Measurements from ENCODE around the gene UBXN2A. TPM values are rescaled to one million over a fixed set of nuclear protein-coding genes. Genes with fewer than 3 reads are reported as not detected.

The UBXN2A gene, protein sequence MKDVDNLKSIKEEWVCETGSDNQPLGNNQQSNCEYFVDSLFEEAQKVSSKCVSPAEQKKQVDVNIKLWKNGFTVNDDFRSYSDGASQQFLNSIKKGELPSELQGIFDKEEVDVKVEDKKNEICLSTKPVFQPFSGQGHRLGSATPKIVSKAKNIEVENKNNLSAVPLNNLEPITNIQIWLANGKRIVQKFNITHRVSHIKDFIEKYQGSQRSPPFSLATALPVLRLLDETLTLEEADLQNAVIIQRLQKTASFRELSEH
- total RNA-seq (10 to 100 TPM; 27.1 to 34.6 TPM), polyA plus RNA-seq (ENCODE audit: insufficient read length in 2 of 2) (10 to 100 TPM; 18.9 to 20.8 TPM)
- long read RNA-seq, donor 1, full-length matches to known transcripts, result 3 of 3 reads
- long read RNA-seq, donor 1, partial matches to known transcripts, result 0 of 3 reads
- long read RNA-seq, donor 1, other reads (novel, unspliced or antisense), result 0 of 3 reads
- long read RNA-seq, donor 2, full-length matches to known transcripts, result 2 of 2 reads
- long read RNA-seq, donor 2, partial matches to known transcripts, result 0 of 2 reads
- long read RNA-seq, donor 2, other reads (novel, unspliced or antisense), result 0 of 2 reads
- long read RNA-seq, donor 3, full-length matches to known transcripts, result 4 of 4 reads
- long read RNA-seq, donor 3, partial matches to known transcripts, result 0 of 4 reads
- long read RNA-seq, donor 3, other reads (novel, unspliced or antisense), result 0 of 4 reads
- long read RNA-seq, donor 4, full-length matches to known transcripts, result 3 of 3 reads
- long read RNA-seq, donor 4, partial matches to known transcripts, result 0 of 3 reads
- long read RNA-seq, donor 4, other reads (novel, unspliced or antisense), result 0 of 3 reads

DNA sequence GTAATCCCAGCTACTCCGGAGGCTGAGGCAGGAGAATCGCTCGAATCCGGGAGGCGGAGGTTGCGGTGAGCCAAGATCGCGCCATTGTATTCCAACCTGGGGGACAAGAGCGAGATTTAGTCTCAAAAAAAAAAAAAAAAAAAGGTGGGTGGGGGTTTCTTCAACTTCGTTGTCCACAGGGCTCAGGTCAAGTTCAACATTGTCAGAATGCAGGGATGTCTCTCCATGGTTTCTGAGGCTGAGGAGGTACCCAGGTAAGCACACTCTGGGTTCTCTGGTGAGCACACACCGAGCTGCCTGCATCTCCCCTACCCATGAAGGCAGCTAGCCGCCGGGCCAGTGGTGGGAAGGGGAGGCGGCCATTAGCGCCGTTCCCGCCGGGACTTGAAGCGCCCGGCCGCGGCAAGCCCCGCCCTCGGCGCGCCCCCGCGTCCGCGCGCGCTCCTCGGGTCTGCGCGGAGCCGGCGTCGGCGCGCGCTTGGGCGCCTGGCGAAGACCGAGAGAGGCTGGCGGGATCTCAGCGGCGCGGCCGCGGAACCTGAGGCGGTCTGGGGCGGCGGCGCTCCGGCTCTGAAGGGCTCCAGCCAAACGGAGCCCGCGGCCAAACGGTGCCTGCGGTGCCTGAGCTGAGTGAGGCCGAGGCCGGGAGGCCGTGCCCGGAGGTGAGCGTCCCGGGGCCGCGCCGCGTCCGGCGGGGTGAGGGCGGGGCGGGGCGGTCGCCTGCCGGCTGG lies at the start of gene UBXN2A:
Gene UBXN2A, plus strand, starts transcription at position 477 of the 731 bp plus-strand sequence. CDS start 17,852 bp downstream, outside the sequence.
- Histone ChIP-seq H3K9me3 (ENCODE audit: control insufficient read depth, insufficient read depth, low read length) (no peaks in the 10 kb centered on the region), H3K27me3 (ENCODE audit: control insufficient read depth, insufficient read depth, low read length) (no peaks in the 10 kb centered on the region), H3K27ac (ENCODE audit: low read depth, low read length) (peak within 1 kb of the TSS; percentile 69), H3K4me3 (ENCODE audit: low read depth, low read length) (peak within 1 kb of the TSS; percentile 60), H3K4me1 (ENCODE audit: control insufficient read depth, insufficient read depth, low read length) (peaks cover 20% of the 10 kb centered on the region), H3K36me3 (ENCODE audit: control insufficient read depth, insufficient read depth, low read length) (peaks cover 3% of the 10 kb centered on the region)
- peak; percentile 66 to 97 (median 82) for DNase-seq (ENCODE audit: low read depth in 4 of 6, low spot score in 6 of 6)
- under 1% methylated on average over 76 of the region's 77 CpGs for WGBS (ENCODE audit: insufficient coverage)

DNA sequence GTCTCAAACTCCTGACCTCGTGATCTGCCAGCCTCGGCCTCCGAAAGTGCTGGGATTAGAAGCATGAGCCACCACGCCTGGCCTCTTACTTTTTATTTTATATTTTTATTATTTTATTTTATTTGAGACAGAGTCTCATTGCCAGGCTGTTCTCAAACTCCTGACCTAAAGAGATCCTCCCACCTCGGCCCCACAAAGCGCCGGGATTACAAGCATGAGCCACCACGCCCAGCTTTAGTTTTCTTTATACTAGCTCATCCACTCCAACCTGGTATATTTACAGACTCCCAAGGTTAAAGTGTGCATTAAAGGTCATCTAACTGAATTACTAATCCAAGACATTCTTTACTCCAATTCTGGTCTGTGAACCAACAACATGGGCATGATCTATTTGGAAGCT lies 40.1 kb upstream of the UBXN2A start:
- Histone ChIP-seq H3K4me1 (ENCODE audit: control insufficient read depth, insufficient read depth, low read length) (no peaks in the 10 kb centered on the region), H3K4me3 (ENCODE audit: low read depth, low read length) (no peak overlapping the region)

DNA sequence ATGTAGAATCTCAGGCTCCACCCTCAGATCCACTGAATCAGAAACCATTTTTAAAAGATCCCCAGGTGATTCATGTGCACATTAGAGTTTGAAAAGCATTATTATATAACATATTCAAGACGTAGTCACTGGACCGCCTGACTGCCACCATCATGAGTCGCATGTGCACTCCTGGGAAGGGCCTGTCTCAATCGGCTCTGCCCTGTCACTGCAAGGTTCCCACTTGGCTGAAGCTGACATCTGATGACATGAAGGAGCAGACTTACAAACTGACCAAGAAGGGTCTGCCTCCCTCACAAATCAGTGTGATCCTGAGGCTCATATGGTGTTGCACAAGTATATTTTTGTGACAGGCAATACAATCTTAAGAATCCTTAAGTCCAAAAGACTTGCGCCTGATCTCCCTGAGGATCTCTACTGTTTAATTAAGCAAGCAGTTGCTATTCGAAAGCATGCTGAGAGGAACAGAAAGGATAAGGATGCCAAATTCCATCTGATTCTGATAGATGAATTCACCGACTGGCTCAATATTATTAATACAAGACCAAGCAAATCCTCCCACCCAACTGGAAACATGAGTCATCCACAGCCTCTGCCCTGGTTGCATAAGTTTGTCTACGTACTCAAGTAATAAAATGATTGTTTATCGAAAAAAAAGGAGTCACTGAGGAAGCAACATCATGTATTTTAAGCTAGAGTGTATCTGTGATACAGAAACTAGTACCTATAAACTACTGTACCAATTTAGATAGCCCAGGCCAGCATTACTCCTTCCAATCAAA lies 39.5 kb upstream of the UBXN2A start:
- H3K36me3 ChIP-seq (ENCODE audit: control insufficient read depth, insufficient read depth, low read length), result no peaks in the 10 kb centered on the region
- H3K9me3 ChIP-seq (ENCODE audit: control insufficient read depth, insufficient read depth, low read length), result no peaks in the 10 kb centered on the region
- H3K27ac ChIP-seq (ENCODE audit: low read depth, low read length), result no peak overlapping the region
- 63% methylated on average over 4 of the region's 9 CpGs for WGBS (ENCODE audit: insufficient coverage)
- no peak overlapping the region for H3K4me3 ChIP-seq (ENCODE audit: low read depth, low read length)
- DNase-seq (ENCODE audit: low read depth in 4 of 6, low spot score in 6 of 6), result peak in 1 of 6 donors; percentile 37
- H3K27me3 ChIP-seq (ENCODE audit: control insufficient read depth, insufficient read depth, low read length), result no peaks in the 10 kb centered on the region
- no peaks in the 10 kb centered on the region for H3K4me1 ChIP-seq (ENCODE audit: control insufficient read depth, insufficient read depth, low read length)

More for the DNA sequence above, 40.1 kb upstream of the UBXN2A start:
- DNase-seq (ENCODE audit: low read depth in 4 of 6, low spot score in 6 of 6), result no peak
- 100% methylated on average over 3 of the region's 8 CpGs for WGBS (ENCODE audit: insufficient coverage)
- Histone ChIP-seq H3K27me3 (ENCODE audit: control insufficient read depth, insufficient read depth, low read length) (no peaks in the 10 kb centered on the region), H3K9me3 (ENCODE audit: control insufficient read depth, insufficient read depth, low read length) (no peaks in the 10 kb centered on the region), H3K27ac (ENCODE audit: low read depth, low read length) (no peak overlapping the region), H3K36me3 (ENCODE audit: control insufficient read depth, insufficient read depth, low read length) (no peaks in the 10 kb centered on the region)

DNA sequence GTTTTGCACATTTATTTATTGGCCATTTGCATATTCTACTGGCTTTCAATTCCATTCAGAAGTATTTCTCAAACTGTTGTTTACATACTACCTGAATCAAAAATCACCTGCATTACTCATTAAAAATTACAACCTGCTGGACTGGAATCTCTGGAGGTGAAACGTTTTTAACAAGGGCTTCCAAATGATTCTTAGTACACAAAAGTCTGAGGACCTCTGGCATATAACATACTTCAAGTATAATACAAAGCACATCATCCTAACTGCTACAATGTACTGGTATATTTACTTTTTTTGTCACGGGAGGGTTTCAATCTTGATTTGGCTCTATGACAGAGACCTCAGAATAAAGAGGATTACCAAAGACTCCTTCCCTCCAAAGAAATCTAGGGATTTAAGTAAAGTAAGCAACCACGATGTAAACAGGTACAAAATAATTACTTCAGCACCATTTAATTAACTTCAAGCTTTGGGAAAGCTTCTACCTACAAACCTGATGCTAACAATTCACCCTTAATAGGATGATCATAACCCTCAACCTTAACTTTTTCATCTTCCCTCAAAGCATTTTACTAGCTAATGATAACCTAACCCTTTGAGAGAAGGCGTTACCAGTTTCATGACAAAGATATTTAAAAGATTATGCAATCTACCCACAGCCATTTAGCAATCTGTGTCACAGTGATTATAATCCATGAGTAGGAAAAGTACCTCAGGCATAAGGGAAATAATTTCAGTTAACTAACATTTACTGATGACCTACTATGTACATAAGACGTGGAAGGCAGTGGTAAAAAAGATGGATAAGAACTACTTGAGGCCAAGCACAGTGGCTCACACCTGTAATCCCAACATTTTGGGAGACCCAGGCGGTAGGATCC lies 38.1 kb upstream of the UBXN2A start:
- H3K27me3 ChIP-seq (ENCODE audit: control insufficient read depth, insufficient read depth, low read length), result no peaks in the 10 kb centered on the region
- no peaks in the 10 kb centered on the region for H3K9me3 ChIP-seq (ENCODE audit: control insufficient read depth, insufficient read depth, low read length)
- no peak overlapping the region for H3K4me3 ChIP-seq (ENCODE audit: low read depth, low read length)
- DNase-seq (ENCODE audit: low read depth in 4 of 6, low spot score in 6 of 6), result no peak
- no CpG with 5 or more reads among the region's 6 CpGs for WGBS (ENCODE audit: insufficient coverage)
- no peak overlapping the region for H3K27ac ChIP-seq (ENCODE audit: low read depth, low read length)
- no peaks in the 10 kb centered on the region for H3K4me1 ChIP-seq (ENCODE audit: control insufficient read depth, insufficient read depth, low read length)
- no peaks in the 10 kb centered on the region for H3K36me3 ChIP-seq (ENCODE audit: control insufficient read depth, insufficient read depth, low read length)

DNA sequence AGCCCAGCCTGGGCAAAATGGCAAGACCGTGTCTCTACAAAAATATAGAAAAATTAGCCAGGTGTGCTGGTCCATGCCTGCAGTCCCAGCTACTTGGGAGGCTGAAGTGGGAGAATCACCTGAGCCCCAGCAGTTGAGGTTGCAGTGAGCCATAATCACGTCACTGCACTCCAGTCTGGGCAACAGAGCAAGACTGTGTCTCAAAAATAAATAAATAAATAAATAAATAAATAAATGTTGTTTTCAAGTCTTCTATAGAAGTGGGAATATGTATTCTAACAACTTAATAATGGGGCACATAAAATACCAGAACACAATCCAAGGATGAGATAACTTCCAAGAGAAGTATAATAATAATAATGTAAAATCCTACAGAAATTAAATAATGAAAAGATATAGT lies 37.2 kb upstream of the UBXN2A start:
- no CpG with 5 or more reads among the region's 2 CpGs for WGBS (ENCODE audit: insufficient coverage)
- Histone ChIP-seq H3K36me3 (ENCODE audit: control insufficient read depth, insufficient read depth, low read length) (no peaks in the 10 kb centered on the region), H3K4me3 (ENCODE audit: low read depth, low read length) (no peak overlapping the region), H3K27ac (ENCODE audit: low read depth, low read length) (no peak overlapping the region), H3K9me3 (ENCODE audit: control insufficient read depth, insufficient read depth, low read length) (no peaks in the 10 kb centered on the region), H3K27me3 (ENCODE audit: control insufficient read depth, insufficient read depth, low read length) (no peaks in the 10 kb centered on the region), H3K4me1 (ENCODE audit: control insufficient read depth, insufficient read depth, low read length) (no peaks in the 10 kb centered on the region)
- DNase-seq (ENCODE audit: low read depth in 4 of 6, low spot score in 6 of 6), result no peak

DNA sequence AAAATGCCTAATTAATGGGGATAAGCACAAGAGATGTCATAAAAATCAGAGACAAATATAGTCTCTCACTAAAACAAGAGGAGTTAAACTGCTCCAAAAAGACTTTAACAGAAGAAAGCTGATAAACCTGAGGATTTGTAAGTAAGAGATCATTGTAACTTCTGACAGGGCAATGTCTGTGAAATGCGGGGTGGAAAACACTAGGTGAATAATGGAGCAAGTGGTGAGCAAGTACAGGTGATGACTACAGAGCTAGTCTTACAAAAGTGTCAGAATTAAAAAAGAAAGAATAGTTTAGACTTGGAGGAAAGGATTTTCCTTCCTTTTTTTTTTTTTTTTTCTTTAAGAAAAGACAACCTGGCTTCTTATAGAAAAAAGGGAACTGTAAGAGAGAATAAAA lies 36.0 kb upstream of the UBXN2A start:
- H3K27ac ChIP-seq (ENCODE audit: low read depth, low read length), result no peak overlapping the region
- no peaks in the 10 kb centered on the region for H3K27me3 ChIP-seq (ENCODE audit: control insufficient read depth, insufficient read depth, low read length)
- no peak for DNase-seq (ENCODE audit: low read depth in 4 of 6, low spot score in 6 of 6)
- no peaks in the 10 kb centered on the region for H3K4me1 ChIP-seq (ENCODE audit: control insufficient read depth, insufficient read depth, low read length)
- no peaks in the 10 kb centered on the region for H3K9me3 ChIP-seq (ENCODE audit: control insufficient read depth, insufficient read depth, low read length)
- 86% methylated on average over 1 of the region's 1 CpG for WGBS (ENCODE audit: insufficient coverage)
- no peaks in the 10 kb centered on the region for H3K36me3 ChIP-seq (ENCODE audit: control insufficient read depth, insufficient read depth, low read length)
- H3K4me3 ChIP-seq (ENCODE audit: low read depth, low read length), result no peak overlapping the region

DNA sequence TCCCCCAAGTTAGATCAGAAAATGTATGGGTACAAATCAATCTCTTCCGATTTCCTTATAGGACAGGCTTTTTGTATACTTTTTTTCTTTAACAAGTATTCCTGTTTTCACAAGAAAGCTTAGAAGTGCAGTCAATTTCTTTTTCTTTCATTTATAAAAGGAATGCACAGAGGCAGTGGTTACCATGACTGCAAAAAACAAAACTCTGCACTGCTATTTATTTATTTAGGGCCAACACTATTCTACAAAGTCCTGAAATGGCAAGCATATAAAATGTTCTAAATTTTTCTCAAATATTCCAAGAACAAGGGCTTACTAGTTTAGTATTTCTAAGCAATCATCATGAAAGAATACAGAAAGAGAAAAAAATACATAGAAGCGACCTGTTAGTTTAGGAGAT lies 35.6 kb upstream of the UBXN2A start:
- H3K36me3 ChIP-seq (ENCODE audit: control insufficient read depth, insufficient read depth, low read length), result no peaks in the 10 kb centered on the region
- no CpG with 5 or more reads among the region's 2 CpGs for WGBS (ENCODE audit: insufficient coverage)
- no peaks in the 10 kb centered on the region for H3K27me3 ChIP-seq (ENCODE audit: control insufficient read depth, insufficient read depth, low read length)
- H3K27ac ChIP-seq (ENCODE audit: low read depth, low read length), result peak overlapping the region; percentile 43
- no peak overlapping the region for H3K4me3 ChIP-seq (ENCODE audit: low read depth, low read length)
- H3K4me1 ChIP-seq (ENCODE audit: control insufficient read depth, insufficient read depth, low read length), result no peaks in the 10 kb centered on the region
- DNase-seq (ENCODE audit: low read depth in 4 of 6, low spot score in 6 of 6), result peak in 1 of 6 donors; percentile 35
- H3K9me3 ChIP-seq (ENCODE audit: control insufficient read depth, insufficient read depth, low read length), result no peaks in the 10 kb centered on the region

DNA sequence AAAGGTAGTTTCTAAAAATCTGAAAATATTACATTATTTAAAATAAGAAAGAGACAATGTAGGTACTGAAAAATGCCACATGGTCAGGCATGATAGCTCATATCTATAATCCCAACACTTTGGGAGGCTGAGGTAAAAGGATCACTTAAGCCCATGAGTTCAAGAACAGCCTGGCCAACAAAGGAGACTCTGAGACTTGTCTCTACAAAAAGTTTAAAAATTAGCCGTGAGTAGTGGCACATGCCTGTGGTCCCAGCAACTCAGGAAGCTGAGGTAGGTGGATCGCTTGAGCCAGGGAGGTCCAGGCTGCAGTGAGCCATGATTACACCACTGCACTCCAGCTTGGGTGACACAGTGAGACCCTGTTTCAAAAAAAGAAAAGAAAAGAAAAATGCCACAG lies 35.1 kb upstream of the UBXN2A start:
- 52% methylated on average over 2 of the region's 2 CpGs for WGBS (ENCODE audit: insufficient coverage)
- no peaks in the 10 kb centered on the region for H3K9me3 ChIP-seq (ENCODE audit: control insufficient read depth, insufficient read depth, low read length)
- peak overlapping the region; percentile 43 for H3K27ac ChIP-seq (ENCODE audit: low read depth, low read length)
- no peaks in the 10 kb centered on the region for H3K27me3 ChIP-seq (ENCODE audit: control insufficient read depth, insufficient read depth, low read length)
- no peaks in the 10 kb centered on the region for H3K36me3 ChIP-seq (ENCODE audit: control insufficient read depth, insufficient read depth, low read length)
- DNase-seq (ENCODE audit: low read depth in 4 of 6, low spot score in 6 of 6), result no peak
- no peaks in the 10 kb centered on the region for H3K4me1 ChIP-seq (ENCODE audit: control insufficient read depth, insufficient read depth, low read length)
- no peak overlapping the region for H3K4me3 ChIP-seq (ENCODE audit: low read depth, low read length)
